Neural progenitor cell (in vitro differentiated cells): ENCODE results near the gene PLCB1. TPM values are rescaled to one million over a fixed set of nuclear protein-coding genes. Genes with fewer than 3 reads are reported as not detected.

Source experiments
- DNase-seq: peaks from one replicate; pipeline ENCODE4 v3.0.0-alpha.2; 2016; ENCODE audit warnings: low spot score
- H2AFZ ChIP-seq: fragments of 200-600 bp; sonication (generic); replicated peaks from 2 replicates; pipeline ENCODE4 v1.6.1; 2016; ENCODE audit warnings: antibody characterized with exemption
- H3F3A ChIP-seq: fragments of 200-600 bp; sonication (generic); 2 replicates; pipeline ENCODE4 v1.6.1; 2016; ENCODE audit warnings: antibody characterized with exemption, low read depth
- H3K27ac ChIP-seq: fragments of 200-600 bp; sonication (generic); 2 replicates; pipeline ENCODE4 v1.5.1; 2016; ENCODE audit warnings: mild to moderate bottlenecking
- H3K27me3 ChIP-seq: fragments of 200-600 bp; sonication (generic); 2 replicates; pipeline ENCODE4 v1.6.1; 2016; ENCODE audit warnings: mild to moderate bottlenecking, moderate library complexity
- H3K36me3 ChIP-seq: fragments of 200-600 bp; sonication (generic); 2 replicates; pipeline ENCODE4 v1.5.1; 2016
- H3K4me1 ChIP-seq: fragments of 200-600 bp; sonication (generic); 2 replicates; pipeline ENCODE4 v1.6.1; 2016; ENCODE audit warnings: mixed run types
- H3K4me2 ChIP-seq: fragments of 200-600 bp; sonication (generic); 2 replicates; pipeline ENCODE4 v1.6.1; 2016
- H3K4me3 ChIP-seq: fragments of 200-600 bp; sonication (generic); 2 replicates; pipeline ENCODE4 v1.5.1; 2016
- H3K79me2 ChIP-seq: fragments of 200-600 bp; sonication (generic); 2 replicates; pipeline ENCODE4 v1.6.1; 2016; ENCODE audit warnings: low read depth
- H3K9ac ChIP-seq: fragments of 200-600 bp; sonication (generic); 2 replicates; pipeline ENCODE4 v1.6.1; 2016
- H3K9me3 ChIP-seq: fragments of 200-600 bp; sonication (generic); 2 replicates; pipeline ENCODE4 v1.5.1; 2016; ENCODE audit warnings: low read depth
- H4K20me1 ChIP-seq: fragments of 200-600 bp; sonication (generic); 2 replicates; pipeline ENCODE4 v1.6.1; 2016; ENCODE audit warnings: low read depth
- H3K27ac Mint-ChIP-seq: 3 replicates; pipeline ENCODE4 v1.8.0; 2021; ENCODE audit warnings: mixed read lengths
- H3K27me3 Mint-ChIP-seq: 2 replicates; pipeline ENCODE4 v1.8.0; 2022; ENCODE audit warnings: low read depth, mild to moderate bottlenecking, inconsistent platforms, moderate library complexity, mixed read lengths; ENCODE audit not compliant: insufficient read depth
- H3K36me3 Mint-ChIP-seq: 3 replicates; pipeline ENCODE4 v1.8.0; 2021; ENCODE audit warnings: mixed read lengths
- H3K4me1 Mint-ChIP-seq: 3 replicates; pipeline ENCODE4 v1.8.0; 2021; ENCODE audit warnings: mixed read lengths
- H3K4me3 Mint-ChIP-seq: 3 replicates; pipeline ENCODE4 v1.8.0; 2021; ENCODE audit warnings: mild to moderate bottlenecking, moderate library complexity, mixed read lengths
- H3K9me3 Mint-ChIP-seq: 3 replicates; pipeline ENCODE4 v1.8.0; 2020; ENCODE audit warnings: mixed read lengths
- EZH2 ChIP-seq: fragments of 200-600 bp; sonication (generic); IDR thresholded peaks from 2 replicates; pipeline ENCODE4 v1.6.1; 2017; ENCODE audit warnings: antibody characterized with exemption, mild to moderate bottlenecking, moderate library complexity
- EZH2phosphoT487 ChIP-seq: fragments of 200-600 bp; sonication (generic); IDR thresholded peaks from 2 replicates; pipeline ENCODE4 v1.6.1; 2017; ENCODE audit warnings: antibody characterized with exemption
- total RNA-seq: library from RNA; depleted of rRNA; stranded (reverse); fragments of >200 nt; gene quantifications from 2 replicates; pipeline ENCODE4 v1.2.3, GENCODE V29; 2015; ENCODE audit warnings: low replicate concordance
- TF ChIP-seq, protein P1 (sequence below): fragments of 200-600 bp; sonication (generic); IDR thresholded peaks from 2 replicates; pipeline ENCODE4 v1.5.1; 2017; ENCODE audit warnings: antibody characterized with exemption, mild to moderate bottlenecking

Gene PLCB1
- total RNA-seq, 1 donor from 2014 or later = 30.2 TPM

- Mint-ChIP-seq H3K4me3 (no peak overlapping the region), H3K27ac (no peak overlapping the region), H3K27me3 (no peaks in the 10 kb centered on the region), H3K9me3 (no peaks in the 10 kb centered on the region), H3K36me3 (peaks cover 1% of the 10 kb centered on the region), H3K4me1 (no peaks in the 10 kb centered on the region)
- Histone ChIP-seq H4K20me1 (no peaks in the 10 kb centered on the region), H3K9ac (no peak overlapping the region), H3K4me1 (no peaks in the 10 kb centered on the region), H3K36me3 (no peaks in the 10 kb centered on the region), H3F3A (peaks cover 3% of the 10 kb centered on the region), H3K4me3 (no peak overlapping the region), H3K79me2 (no peaks in the 10 kb centered on the region), H3K27ac (no peak overlapping the region), H3K27me3 (no peaks in the 10 kb centered on the region), H3K4me2 (no peak overlapping the region), H2AFZ (no peak overlapping the region), H3K9me3 (no peaks in the 10 kb centered on the region)
- no peak for DNase-seq
- TF ChIP-seq EZH2phosphoT487 = no peak
- no peak for TF ChIP-seq EZH2
- TF ChIP-seq, protein P1, sequence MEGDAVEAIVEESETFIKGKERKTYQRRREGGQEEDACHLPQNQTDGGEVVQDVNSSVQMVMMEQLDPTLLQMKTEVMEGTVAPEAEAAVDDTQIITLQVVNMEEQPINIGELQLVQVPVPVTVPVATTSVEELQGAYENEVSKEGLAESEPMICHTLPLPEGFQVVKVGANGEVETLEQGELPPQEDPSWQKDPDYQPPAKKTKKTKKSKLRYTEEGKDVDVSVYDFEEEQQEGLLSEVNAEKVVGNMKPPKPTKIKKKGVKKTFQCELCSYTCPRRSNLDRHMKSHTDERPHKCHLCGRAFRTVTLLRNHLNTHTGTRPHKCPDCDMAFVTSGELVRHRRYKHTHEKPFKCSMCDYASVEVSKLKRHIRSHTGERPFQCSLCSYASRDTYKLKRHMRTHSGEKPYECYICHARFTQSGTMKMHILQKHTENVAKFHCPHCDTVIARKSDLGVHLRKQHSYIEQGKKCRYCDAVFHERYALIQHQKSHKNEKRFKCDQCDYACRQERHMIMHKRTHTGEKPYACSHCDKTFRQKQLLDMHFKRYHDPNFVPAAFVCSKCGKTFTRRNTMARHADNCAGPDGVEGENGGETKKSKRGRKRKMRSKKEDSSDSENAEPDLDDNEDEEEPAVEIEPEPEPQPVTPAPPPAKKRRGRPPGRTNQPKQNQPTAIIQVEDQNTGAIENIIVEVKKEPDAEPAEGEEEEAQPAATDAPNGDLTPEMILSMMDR = no peak
These were observed 617.9 kb downstream of the PLCB1 start for GRCh38 chr20:8749986-8750385.

- no peaks in the 10 kb centered on the region for H3K4me1 ChIP-seq
- H4K20me1 ChIP-seq = no peaks in the 10 kb centered on the region
- peaks cover 3% of the 10 kb centered on the region for H3K27me3 Mint-ChIP-seq
- H3K27ac ChIP-seq = no peak overlapping the region
- H3K27me3 ChIP-seq = no peaks in the 10 kb centered on the region
- no peak for DNase-seq
- no peak overlapping the region for H3K4me3 ChIP-seq
- H3K27ac Mint-ChIP-seq = no peak overlapping the region
- H3K9ac ChIP-seq = no peak overlapping the region
- no peak overlapping the region for H2AFZ ChIP-seq
- no peak overlapping the region for H3K4me2 ChIP-seq
- no peaks in the 10 kb centered on the region for H3K9me3 ChIP-seq
- TF ChIP-seq, protein P1 = no peak
- no peak for TF ChIP-seq EZH2
- no peak for TF ChIP-seq EZH2phosphoT487
- H3K36me3 Mint-ChIP-seq = peaks cover 1% of the 10 kb centered on the region
- H3K79me2 ChIP-seq = no peaks in the 10 kb centered on the region
- no peaks in the 10 kb centered on the region for H3K36me3 ChIP-seq
- no peak overlapping the region for H3K4me3 Mint-ChIP-seq
- H3K9me3 Mint-ChIP-seq = no peaks in the 10 kb centered on the region
- H3F3A ChIP-seq = peaks cover 3% of the 10 kb centered on the region
- H3K4me1 Mint-ChIP-seq = peaks cover 11% of the 10 kb centered on the region
These were observed 623.5 kb downstream of the PLCB1 start for GRCh38 chr20:8755340-8756118.

GRCh38 chr20:8756410-8756809, 624.3 kb downstream of the PLCB1 start:
- Histone ChIP-seq H3K4me3 (no peak overlapping the region), H3K4me2 (no peak overlapping the region)
- no peak for DNase-seq

More at GRCh38 chr20:8756410-8756809, 624.3 kb downstream of the PLCB1 start:
- Mint-ChIP-seq H3K4me3 (no peak overlapping the region), H3K4me1 (peaks cover 11% of the 10 kb centered on the region), H3K9me3 (no peaks in the 10 kb centered on the region), H3K36me3 (peaks cover 1% of the 10 kb centered on the region), H3K27ac (no peak overlapping the region), H3K27me3 (peaks cover 3% of the 10 kb centered on the region)
- Histone ChIP-seq H3F3A (no peaks in the 10 kb centered on the region), H3K9ac (no peak overlapping the region), H3K9me3 (no peaks in the 10 kb centered on the region), H3K4me1 (no peaks in the 10 kb centered on the region), H2AFZ (no peak overlapping the region), H3K27me3 (no peaks in the 10 kb centered on the region), H3K36me3 (no peaks in the 10 kb centered on the region), H3K79me2 (no peaks in the 10 kb centered on the region), H4K20me1 (no peaks in the 10 kb centered on the region), H3K27ac (no peak overlapping the region)
- no peak for TF ChIP-seq EZH2phosphoT487
- TF ChIP-seq EZH2 = no peak
- TF ChIP-seq, protein P1 = no peak
